Adrenal gland (tissue), 12 donors: ENCODE data around the gene SMIM12. TPM values are rescaled to one million over a fixed set of nuclear protein-coding genes. Genes with fewer than 3 reads are reported as not detected.

Source experiments
- DNase-seq, 7 donors: peaks; one replicate each; pipeline ENCODE4 v3.0.0-alpha.2; 2019 to 2020
- H3K27ac ChIP-seq, 5 donors: fragments of 200-600 bp; sonication (generic) in 4 of 5; 1 replicate in 3 of 5; 2 replicates in 2 of 5; pipeline versions ENCODE4 v1.5.1 to v1.8.0; 2016 to 2020; ENCODE audit warnings: mild to moderate bottlenecking in 1 of 5
- H3K27me3 ChIP-seq: fragments of 200-600 bp; 2 replicates; pipeline ENCODE4 v1.8.0; 2021
- H3K36me3 ChIP-seq, 2 donors: fragments of 200-600 bp; replicated peaks in 1 of 2; 1 replicate in 1 of 2; 2 replicates in 1 of 2; pipeline versions ENCODE4 v1.5.1 to v1.8.0; 2018 to 2022
- H3K4me1 ChIP-seq, 2 donors: fragments of 200-600 bp; replicated peaks in 1 of 2; 1 replicate in 1 of 2; 2 replicates in 1 of 2; pipeline versions ENCODE4 v1.5.1 to v1.8.0; 2018 to 2021
- H3K4me3 ChIP-seq, 4 donors: fragments of 200-600 bp; sonication (generic) in 3 of 4; one replicate each; pipeline ENCODE4 v1.5.1; 2016 to 2018
- H3K9me3 ChIP-seq, 3 donors: fragments of 200-600 bp; sonication (generic) in 1 of 3; replicated peaks in 1 of 3; 1 replicate in 2 of 3; 2 replicates in 1 of 3; pipeline versions ENCODE4 v1.5.1 to v1.8.0; 2016 to 2021
- CTCF ChIP-seq, 6 experiments: fragments of 450-650 bp in 4 of 6; fragments of 200-600 bp in 2 of 6; sonication (generic) in 1 of 6; IDR thresholded peaks; 1 replicate in 5 of 6; 2 replicates in 1 of 6; pipeline versions ENCODE4 v1.5.1 to v1.8.0; 2016 to 2021; ENCODE audit warnings: antibody characterized with exemption in 6 of 6, mild to moderate bottlenecking in 2 of 6, moderate library complexity in 1 of 6
- POLR2A ChIP-seq, 2 donors: fragments of 450-650 bp; IDR thresholded peaks; one replicate each; pipeline ENCODE4 v1.6.1; 2017; ENCODE audit warnings: antibody characterized with exemption in 2 of 2, mild to moderate bottlenecking in 2 of 2, moderate library complexity in 1 of 2
- WGBS, 4 donors: extraction: QIAGEN DNeasy Blood & Tissue Kit in 2 of 4; methylation state at CpG; one replicate each; pipeline versions ENCODE4 v1.1.5 to v1.1.7; 2013 to 2017; 5-methylcytosine and 5-hydroxymethylcytosine counted together
- intact Hi-C, 2 donors: fragments of 100-400 bp; cut with DNase I; formaldehyde crosslinking; loops; one replicate each; pipeline versions ENCODE4 v1.14.1 to v1.15.0; 2022 to 2023
- polyA plus RNA-seq, 3 donors: library from polyadenylated mRNA; stranded (reverse); fragments of 200-250 nt in 2 of 3; fragments of 350-450 nt in 1 of 3; fragmentation: Illumina TruSeq in 1 of 3; extraction: RNeasy Lipid Tissue Mini Kit (QIAGEN cat#74804) in 1 of 3; gene quantifications; one replicate each; pipeline ENCODE4 v1.2.3, GENCODE V29; 2013 to 2014
- total RNA-seq, 9 donors: library from RNA; depleted of rRNA in 4 of 9; stranded (reverse); fragments of >200 nt in 4 of 9; fragments of 120-200 nt in 1 of 9; fragmentation: NEBNext Ultra II Directional in 1 of 9; extraction: Animal tissue kit (Norgen Biotek cat#: 25700) in 1 of 9; gene quantifications; one replicate each; pipeline versions ENCODE4 v1.1.0 to v1.2.4, GENCODE V29; 2013 to 2023
- donor health status: healthy with polysubstance abuse.
- donor health status: Bipolar disorder and iron deficiency.
- donor health status: DM: yes; HTN: yes; CAD: no.
- donor health status: DM: no; HTN: no; CAD: no.
- donor health status: DM: no; HTN: no; CAD: no.
- donor health status: DM: yes; HTN: yes; CAD: no.

The SMIM12 gene
- total and polyA plus RNA-seq, 12 donors = 16.2 to 129 (median 50.5) TPM

GRCh38 chr1:34870395-34870794, 10.8 kb upstream of the SMIM12 start:
- TF ChIP-seq CTCF (IDR thresholded peaks at IDR 0.05) (no peak), POLR2A (IDR thresholded peaks at IDR 0.05) (no peak)
- intact Hi-C loops = no loop called here
- no peaks in the 10 kb centered on the region for H3K36me3 ChIP-seq
- no peak overlapping the region for H3K4me3 ChIP-seq
- H3K27ac ChIP-seq = no peak overlapping the region
- no peak for DNase-seq
- H3K27me3 ChIP-seq = peaks cover 7% of the 10 kb centered on the region
- no peaks in the 10 kb centered on the region for H3K9me3 ChIP-seq
- peaks cover 8 to 11% of the 10 kb centered on the region in 2 donors for H3K4me1 ChIP-seq
- 59 to 73% (median 69%) methylated on average over 2 of the region's 2 CpGs for WGBS, 4 donors

GRCh38 chr1:34869760-34870159, 10.2 kb upstream of the SMIM12 start:
- DNase-seq = peak in 1 of 7 donors; percentile 5
- TF ChIP-seq CTCF (IDR thresholded peaks at IDR 0.05) = no peak
- TF ChIP-seq POLR2A (IDR thresholded peaks at IDR 0.05) = no peak
- Histone ChIP-seq H3K36me3 (no peaks in the 10 kb centered on the region), H3K4me1 (peaks cover 8 to 11% of the 10 kb centered on the region in 2 donors), H3K4me3 (no peak overlapping the region), H3K9me3 (no peaks in the 10 kb centered on the region), H3K27ac (no peak overlapping the region), H3K27me3 (peaks cover 7% of the 10 kb centered on the region)
- 89 to 100% (median 92%) methylated on average over 3 to 4 of the region's 4 CpGs for WGBS, 4 donors
- intact Hi-C loops = loop anchor here (5.0 to 10.0 kb wide), 2 partner anchors 82 to 115 kb away; partner anchors contain the start of gene TMEM35B (in 1 of the 2)

- H3K27me3 ChIP-seq = no peaks in the 10 kb centered on the region
- TF ChIP-seq CTCF (IDR thresholded peaks at IDR 0.05) = no peak
- no peak overlapping the region for H3K27ac ChIP-seq
- no peaks in the 10 kb centered on the region for H3K36me3 ChIP-seq
- peaks cover 8 to 11% of the 10 kb centered on the region in 2 donors for H3K4me1 ChIP-seq
- intact Hi-C loops = loop anchor here (5.0 to 10.0 kb wide), 2 partner anchors 81 to 116 kb away; partner anchors contain the start of gene TMEM35B (in 1 of the 2)
- no peak overlapping the region for H3K4me3 ChIP-seq
- WGBS, 4 donors = 88 to 93% (median 92%) methylated on average over 15 to 44 of the region's 44 CpGs
- no peak for DNase-seq
- H3K9me3 ChIP-seq = no peaks in the 10 kb centered on the region
These were observed 8.9 kb upstream of the SMIM12 start for GRCh38 chr1:34868230-34869049.

- peaks cover 8 to 11% of the 10 kb centered on the region in 2 donors for H3K4me1 ChIP-seq
- intact Hi-C loops = loop anchor here (5.0 to 10.0 kb wide), 2 partner anchors 80 to 117 kb away; partner anchors contain the start of gene TMEM35B (in 1 of the 2)
- H3K4me3 ChIP-seq = no peak overlapping the region
- TF ChIP-seq POLR2A (IDR thresholded peaks at IDR 0.05) = no peak
- TF ChIP-seq CTCF (IDR thresholded peaks at IDR 0.05) = no peak
- no peak overlapping the region for H3K27ac ChIP-seq
- no peaks in the 10 kb centered on the region for H3K36me3 ChIP-seq
- 73 to 88% (median 84%) methylated on average over 5 to 6 of the region's 6 CpGs for WGBS, 4 donors
- H3K9me3 ChIP-seq = no peaks in the 10 kb centered on the region
- DNase-seq = peak in 1 of 7 donors; percentile 42
- no peaks in the 10 kb centered on the region for H3K27me3 ChIP-seq
These were observed 7.9 kb upstream of the SMIM12 start for GRCh38 chr1:34867415-34867814.
